Kidney epithelial cell (primary cell): Measurements from ENCODE around the gene CCL4. TPM values are rescaled to one million over a fixed set of nuclear protein-coding genes. Genes with fewer than 3 reads are reported as not detected.
"Not testable (repeated sequence)": the region's sequence is repeated elsewhere in the genome, so short reads cannot be mapped to it uniquely, and the experiment has no call there.

ENCODE experiments used
- DNase-seq: peaks from one replicate; pipeline ENCODE4 v3.0.0-alpha.2; 2010; ENCODE audit warnings: low read depth
- H3K27me3 ChIP-seq: 2 replicates; pipeline ENCODE4 v1.6.0; 2011; ENCODE audit warnings: low read length; ENCODE audit not compliant: control insufficient read depth, insufficient read depth
- H3K36me3 ChIP-seq: 2 replicates; pipeline ENCODE4 v1.5.1; 2011; ENCODE audit warnings: low read length; ENCODE audit not compliant: control insufficient read depth, insufficient read depth
- H3K4me3 ChIP-seq: 2 replicates; pipeline ENCODE4 v1.5.1; 2011; ENCODE audit warnings: low read depth, mild to moderate bottlenecking, control low read depth, low read length
- total RNA-seq: library from RNA; depleted of rRNA; stranded (reverse); fragments of >200 nt; gene quantifications from 2 replicates; pipeline ENCODE4 v1.2.3, GENCODE V29; 2015
- TF ChIP-seq, protein P1 (sequence below): IDR thresholded peaks from 2 replicates; pipeline ENCODE4 v1.5.1; 2011; ENCODE audit warnings: mild to moderate bottlenecking, moderate library complexity, low read length, control low read depth, inconsistent platforms; ENCODE audit not compliant: insufficient read depth, poor library complexity, severe bottlenecking

Gene CCL4
- total RNA-seq, 1 donor from 2014 or later: not detected

DNA sequence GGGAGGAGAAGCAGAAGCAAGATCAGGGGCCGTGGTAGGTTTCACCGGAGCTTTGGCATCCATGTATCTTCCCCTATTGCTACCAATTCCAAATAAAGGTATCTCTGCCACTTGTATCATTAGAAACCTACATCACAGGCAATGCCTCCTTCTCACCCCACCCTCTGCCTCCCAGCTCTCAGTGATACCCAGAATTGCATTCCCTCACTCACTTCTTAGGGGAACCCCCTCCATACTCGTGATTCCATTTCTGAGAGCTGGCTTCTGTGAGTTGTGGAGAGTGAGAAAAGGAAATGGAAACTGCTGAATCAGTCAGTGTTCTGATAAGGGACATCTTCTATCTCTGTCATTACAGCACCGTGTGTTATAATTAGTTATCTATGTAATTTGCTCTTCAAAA, 11.4 kb upstream of the CCL4 start:
- TF ChIP-seq, protein P1, sequence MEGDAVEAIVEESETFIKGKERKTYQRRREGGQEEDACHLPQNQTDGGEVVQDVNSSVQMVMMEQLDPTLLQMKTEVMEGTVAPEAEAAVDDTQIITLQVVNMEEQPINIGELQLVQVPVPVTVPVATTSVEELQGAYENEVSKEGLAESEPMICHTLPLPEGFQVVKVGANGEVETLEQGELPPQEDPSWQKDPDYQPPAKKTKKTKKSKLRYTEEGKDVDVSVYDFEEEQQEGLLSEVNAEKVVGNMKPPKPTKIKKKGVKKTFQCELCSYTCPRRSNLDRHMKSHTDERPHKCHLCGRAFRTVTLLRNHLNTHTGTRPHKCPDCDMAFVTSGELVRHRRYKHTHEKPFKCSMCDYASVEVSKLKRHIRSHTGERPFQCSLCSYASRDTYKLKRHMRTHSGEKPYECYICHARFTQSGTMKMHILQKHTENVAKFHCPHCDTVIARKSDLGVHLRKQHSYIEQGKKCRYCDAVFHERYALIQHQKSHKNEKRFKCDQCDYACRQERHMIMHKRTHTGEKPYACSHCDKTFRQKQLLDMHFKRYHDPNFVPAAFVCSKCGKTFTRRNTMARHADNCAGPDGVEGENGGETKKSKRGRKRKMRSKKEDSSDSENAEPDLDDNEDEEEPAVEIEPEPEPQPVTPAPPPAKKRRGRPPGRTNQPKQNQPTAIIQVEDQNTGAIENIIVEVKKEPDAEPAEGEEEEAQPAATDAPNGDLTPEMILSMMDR: no peak
- H3K27me3 ChIP-seq: peaks cover 2% of the 10 kb centered on the region
- H3K36me3 ChIP-seq: no peaks in the 10 kb centered on the region
- DNase-seq: no peak
- no peak overlapping the region for H3K4me3 ChIP-seq

DNA sequence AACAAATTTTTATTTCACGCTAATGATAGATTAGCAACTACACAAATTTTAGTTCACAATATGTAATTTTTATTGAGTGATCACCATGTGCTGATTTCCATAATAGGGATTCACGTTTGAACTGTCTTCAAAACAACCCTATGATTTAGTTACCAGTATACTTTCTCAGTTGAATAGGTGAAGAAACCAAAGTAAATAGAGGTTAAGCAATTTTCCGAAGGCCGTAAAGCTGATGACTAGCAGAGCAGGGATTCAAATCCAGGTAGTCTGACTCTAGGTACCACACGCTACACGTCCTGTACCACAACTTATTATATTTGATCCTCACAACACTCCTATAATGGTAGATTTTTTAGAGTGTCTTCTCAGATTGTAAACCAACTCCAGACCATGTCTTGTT, 10.9 kb upstream of the CCL4 start:
- DNase-seq, H3K36me3 ChIP-seq, H3K27me3 ChIP-seq, H3K4me3 ChIP-seq: not testable (repeated sequence)

DNA sequence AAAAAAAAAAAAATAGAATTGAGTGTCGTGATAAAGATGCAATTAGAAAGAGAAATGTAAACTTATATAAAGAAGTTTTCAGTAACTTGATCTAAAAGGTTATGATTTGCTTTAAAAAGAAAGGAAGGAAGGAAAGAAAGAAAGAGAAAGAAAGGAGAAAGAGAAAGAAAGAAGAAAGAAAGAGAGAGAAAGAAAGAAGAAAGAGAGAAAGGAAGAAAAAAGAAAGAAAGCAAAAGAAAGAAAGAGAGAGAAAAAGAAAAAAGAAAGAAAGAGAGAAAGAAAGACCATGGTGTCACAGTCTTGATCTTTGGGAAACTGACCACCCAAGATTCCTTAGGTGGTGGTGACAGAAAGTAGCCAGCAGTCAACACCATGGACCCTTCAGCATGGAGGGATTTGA, 9.4 kb upstream of the CCL4 start:
- DNase-seq: no peak

DNA sequence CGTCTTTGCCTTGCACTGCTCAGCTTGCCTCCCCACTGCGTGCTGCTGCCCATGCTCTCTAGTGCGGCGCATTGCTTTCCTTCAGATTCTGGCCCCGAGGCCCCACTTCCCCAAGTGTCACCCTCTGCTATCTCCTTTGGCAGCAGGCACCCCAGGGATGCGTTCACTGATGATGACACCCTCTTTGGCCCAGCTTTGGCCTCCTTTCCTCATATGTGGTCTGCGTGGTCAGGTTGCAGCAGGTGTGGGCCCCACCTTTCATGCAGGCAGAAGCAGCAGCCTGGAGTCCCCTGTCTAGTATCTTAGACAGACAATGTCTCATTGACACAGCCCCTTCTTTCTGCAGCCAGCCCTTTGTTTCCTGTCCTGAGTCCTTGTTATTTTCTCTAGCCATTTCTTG, 8.9 kb upstream of the CCL4 start:
- TF ChIP-seq, protein P1: no peak
- DNase-seq: no peak

More for the DNA sequence above, 9.4 kb upstream of the CCL4 start:
- no peak overlapping the region for H3K4me3 ChIP-seq
- no peaks in the 10 kb centered on the region for H3K36me3 ChIP-seq
- peaks cover 2% of the 10 kb centered on the region for H3K27me3 ChIP-seq
- TF ChIP-seq, protein P1: no peak

DNA sequence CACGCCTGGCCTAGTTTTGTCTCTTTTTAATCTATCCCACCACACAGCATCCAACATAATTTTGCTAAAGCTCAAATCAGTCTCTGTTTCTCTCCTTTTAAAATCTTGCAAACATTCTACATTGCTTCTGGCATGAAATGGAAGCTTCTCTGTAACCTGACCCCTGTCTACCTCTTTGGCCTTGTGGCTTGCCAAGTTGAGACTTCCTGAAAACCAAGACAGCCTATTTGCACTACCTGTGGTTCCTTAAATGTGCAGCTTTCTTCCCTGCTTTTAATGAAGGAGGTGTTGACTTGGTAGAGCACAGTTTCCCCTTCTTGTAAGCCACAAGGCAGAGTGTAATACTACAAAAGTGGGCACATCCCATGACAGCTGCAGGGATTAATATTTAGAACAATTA, 7.6 kb upstream of the CCL4 start:
- no peak for DNase-seq
- H3K36me3 ChIP-seq: no peaks in the 10 kb centered on the region
- peaks cover 2% of the 10 kb centered on the region for H3K27me3 ChIP-seq
- no peak overlapping the region for H3K4me3 ChIP-seq
- TF ChIP-seq, protein P1: no peak

More for the DNA sequence above, 8.9 kb upstream of the CCL4 start:
- Histone ChIP-seq H3K4me3 (no peak overlapping the region), H3K36me3 (no peaks in the 10 kb centered on the region), H3K27me3 (peaks cover 2% of the 10 kb centered on the region)

DNA sequence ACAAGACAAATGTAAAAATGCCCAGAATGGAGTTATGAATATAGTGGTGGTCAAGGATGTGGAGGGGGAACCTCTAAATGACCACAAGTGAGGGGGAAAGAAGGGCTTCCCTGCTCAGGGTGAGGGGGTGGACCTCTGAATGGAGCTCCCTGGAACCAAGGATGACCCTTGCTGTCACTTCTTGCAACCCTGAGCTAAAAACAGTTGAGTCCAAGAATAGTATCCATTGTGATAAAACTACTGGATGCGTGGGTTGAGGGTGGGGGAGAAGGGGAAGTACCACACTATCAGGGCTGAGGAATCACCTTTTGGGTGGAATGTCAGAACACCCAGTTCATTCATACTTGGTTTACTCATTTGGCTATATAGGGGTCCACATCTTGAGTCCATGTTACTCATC, 4.6 kb upstream of the CCL4 start:
- DNase-seq, H3K27me3 ChIP-seq, H3K36me3 ChIP-seq, H3K4me3 ChIP-seq: not testable (repeated sequence)

DNA sequence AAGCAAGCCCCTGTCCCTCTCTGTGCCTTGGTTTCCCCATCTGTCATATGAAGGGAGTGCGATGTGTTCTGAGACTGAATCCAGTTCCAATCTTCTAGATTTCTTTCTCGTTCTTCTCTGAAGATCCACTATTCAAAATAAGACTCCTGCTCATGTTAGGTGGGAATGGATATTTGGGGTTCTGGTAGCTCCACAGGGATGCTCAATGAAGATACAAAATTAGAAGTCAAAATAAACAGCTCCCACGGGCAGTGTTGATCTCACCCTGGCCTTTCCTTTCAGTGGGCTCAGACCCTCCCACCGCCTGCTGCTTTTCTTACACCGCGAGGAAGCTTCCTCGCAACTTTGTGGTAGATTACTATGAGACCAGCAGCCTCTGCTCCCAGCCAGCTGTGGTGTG, 619 bp downstream of the CCL4 start:
- not testable (repeated sequence) for DNase-seq, H3K4me3 ChIP-seq, H3K27me3 ChIP-seq, H3K36me3 ChIP-seq
